Adrenal gland (tissue), 5 donors: Measurements from ENCODE around the gene PRDM11.

ENCODE experiments used
- POLR2A ChIP-seq, 2 donors: fragments of 450-650 bp; IDR thresholded peaks; one replicate each; pipeline ENCODE4 v1.6.1; 2017; ENCODE audit warnings: antibody characterized with exemption in 2 of 2, mild to moderate bottlenecking in 2 of 2, moderate library complexity in 1 of 2
- TF ChIP-seq, protein P1 (sequence below), 6 experiments: fragments of 450-650 bp in 4 of 6; fragments of 200-600 bp in 2 of 6; sonication (generic) in 1 of 6; IDR thresholded peaks; 1 replicate in 5 of 6; 2 replicates in 1 of 6; pipeline versions ENCODE4 v1.5.1 to v1.8.0; 2016 to 2021; ENCODE audit warnings: antibody characterized with exemption in 6 of 6, mild to moderate bottlenecking in 2 of 6, moderate library complexity in 1 of 6
- donor health status: DM: no; HTN: no; CAD: no.

GRCh38 chr11:45223496-45223895, 77.1 kb downstream of the PRDM11 start:
- TF ChIP-seq POLR2A (IDR thresholded peaks at IDR 0.05) = no peak
- TF ChIP-seq, protein P1, sequence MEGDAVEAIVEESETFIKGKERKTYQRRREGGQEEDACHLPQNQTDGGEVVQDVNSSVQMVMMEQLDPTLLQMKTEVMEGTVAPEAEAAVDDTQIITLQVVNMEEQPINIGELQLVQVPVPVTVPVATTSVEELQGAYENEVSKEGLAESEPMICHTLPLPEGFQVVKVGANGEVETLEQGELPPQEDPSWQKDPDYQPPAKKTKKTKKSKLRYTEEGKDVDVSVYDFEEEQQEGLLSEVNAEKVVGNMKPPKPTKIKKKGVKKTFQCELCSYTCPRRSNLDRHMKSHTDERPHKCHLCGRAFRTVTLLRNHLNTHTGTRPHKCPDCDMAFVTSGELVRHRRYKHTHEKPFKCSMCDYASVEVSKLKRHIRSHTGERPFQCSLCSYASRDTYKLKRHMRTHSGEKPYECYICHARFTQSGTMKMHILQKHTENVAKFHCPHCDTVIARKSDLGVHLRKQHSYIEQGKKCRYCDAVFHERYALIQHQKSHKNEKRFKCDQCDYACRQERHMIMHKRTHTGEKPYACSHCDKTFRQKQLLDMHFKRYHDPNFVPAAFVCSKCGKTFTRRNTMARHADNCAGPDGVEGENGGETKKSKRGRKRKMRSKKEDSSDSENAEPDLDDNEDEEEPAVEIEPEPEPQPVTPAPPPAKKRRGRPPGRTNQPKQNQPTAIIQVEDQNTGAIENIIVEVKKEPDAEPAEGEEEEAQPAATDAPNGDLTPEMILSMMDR (IDR thresholded peaks at IDR 0.05) = no peak
